CD8-positive, alpha-beta memory T cell (primary cell): ENCODE data around the gene UBASH3A. TPM values are rescaled to one million over a fixed set of nuclear protein-coding genes. Genes with fewer than 3 reads are reported as not detected.

ENCODE experiments used
- CTCF ChIA-PET: fragments of 350-600 bp; sonication (Branson Sonifier 250); formaldehyde crosslinking; loops from one replicate; lab custom pipeline; 2021; ENCODE audit warnings: antibody characterized with exemption; lab: Charles Lee
- POLR2A ChIA-PET: fragments of 350-600 bp; sonication (Branson Sonifier 250); formaldehyde crosslinking; loops from one replicate; lab custom pipeline; 2021; ENCODE audit warnings: antibody characterized with exemption; lab: Charles Lee
- DNase-seq, 5 donors: peaks; one replicate each; pipeline versions ENCODE4 v3.0.0 to v3.0.0-alpha.2; 2020 to 2022; ENCODE audit warnings: mixed read lengths in 1 of 5
- H3K27ac ChIP-seq: one replicate; pipeline ENCODE4 v1.7.0; 2013; ENCODE audit warnings: low read depth, mild to moderate bottlenecking, low read length, moderate library complexity
- H3K27me3 ChIP-seq: 2 replicates; pipeline ENCODE4 v1.7.0; 2013; ENCODE audit warnings: low read length, mild to moderate bottlenecking; ENCODE audit not compliant: insufficient read depth, poor library complexity, severe bottlenecking
- H3K36me3 ChIP-seq: 2 replicates; pipeline ENCODE4 v1.7.0; 2013; ENCODE audit warnings: mild to moderate bottlenecking, low read length, moderate library complexity; ENCODE audit not compliant: insufficient read depth
- H3K4me1 ChIP-seq: 2 replicates; pipeline ENCODE4 v1.7.0; 2013; ENCODE audit warnings: mild to moderate bottlenecking, low read length, moderate library complexity; ENCODE audit not compliant: insufficient read depth
- H3K4me3 ChIP-seq: 2 replicates; pipeline ENCODE4 v1.7.0; 2013; ENCODE audit warnings: mild to moderate bottlenecking, low read length
- H3K9me3 ChIP-seq: 2 replicates; pipeline ENCODE4 v1.7.0; 2013; ENCODE audit warnings: mild to moderate bottlenecking, low read length
- H3K27ac Mint-ChIP-seq, 8 donors: one replicate each; pipeline ENCODE4 v1.8.0; 2020 to 2021; ENCODE audit warnings: mixed read lengths in 8 of 8, mild to moderate bottlenecking in 6 of 8, inconsistent platforms in 3 of 8, moderate library complexity in 3 of 8
- H3K27me3 Mint-ChIP-seq, 2 donors: one replicate each; pipeline ENCODE4 v1.8.0; 2020 to 2021; ENCODE audit warnings: mixed read lengths in 2 of 2, mild to moderate bottlenecking in 1 of 2, moderate library complexity in 1 of 2
- H3K36me3 Mint-ChIP-seq, 3 donors: one replicate each; pipeline ENCODE4 v1.8.0; 2020 to 2021; ENCODE audit warnings: mixed read lengths in 3 of 3, inconsistent platforms in 1 of 3, mild to moderate bottlenecking in 1 of 3
- H3K4me1 Mint-ChIP-seq, 3 donors: one replicate each; pipeline ENCODE4 v1.8.0; 2020 to 2021; ENCODE audit warnings: mixed read lengths in 3 of 3, inconsistent platforms in 1 of 3, mild to moderate bottlenecking in 1 of 3
- H3K4me3 Mint-ChIP-seq, 7 donors: one replicate each; pipeline ENCODE4 v1.8.0; 2020 to 2021; ENCODE audit warnings: mixed read lengths in 7 of 7, mild to moderate bottlenecking in 6 of 7, moderate library complexity in 4 of 7, inconsistent platforms in 2 of 7
- H3K9me3 Mint-ChIP-seq, 5 donors: one replicate each; pipeline ENCODE4 v1.8.0; 2020 to 2022; ENCODE audit warnings: mixed read lengths in 5 of 5, mild to moderate bottlenecking in 3 of 5, moderate library complexity in 2 of 5, inconsistent platforms in 1 of 5
- polyA plus RNA-seq: library from polyadenylated mRNA; unstranded; fragments of 300-500 nt; fragmentation: Illumina TruSeq; gene quantifications from one replicate; pipeline ENCODE4 v1.2.3, GENCODE V29; 2021
- total RNA-seq, 2 experiments: library from RNA; stranded (reverse); gene quantifications; one replicate each; pipeline ENCODE4 v1.2.3, GENCODE V29; 2021

UBASH3A gene
- total and polyA plus RNA-seq, 3 experiments from 2014 or later: 36.4 to 55.1 (median 38.7) TPM

DNA sequence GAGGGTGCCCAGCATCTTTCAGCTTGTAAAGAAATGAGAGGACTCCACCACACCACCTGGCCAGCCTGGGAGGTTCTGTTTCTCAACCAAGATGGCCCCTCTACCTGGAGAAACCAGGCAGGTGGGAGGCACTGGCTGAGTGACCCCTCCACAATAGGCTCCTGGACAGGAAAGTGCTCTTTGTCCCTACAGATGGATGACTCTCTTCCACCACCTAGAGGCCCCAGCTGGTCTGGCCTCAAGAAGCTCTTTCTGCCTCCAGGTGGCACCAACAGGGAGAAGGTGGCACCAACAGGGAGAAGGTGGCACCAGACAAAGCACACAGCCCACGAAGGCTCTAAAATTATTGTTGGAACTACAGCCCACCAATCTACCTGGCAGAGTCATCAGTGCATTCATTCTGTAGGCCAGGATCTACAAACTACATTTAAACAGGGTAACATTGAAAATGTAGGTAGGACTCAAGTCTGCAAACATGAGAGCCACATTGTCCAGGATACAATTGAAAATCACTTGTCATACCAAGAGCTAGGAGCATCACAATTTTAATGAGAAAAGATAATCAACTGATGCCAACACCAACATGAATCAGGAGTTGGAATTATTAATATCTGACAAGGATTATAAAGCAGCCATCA, 22.2 kb upstream of the UBASH3A start:
- peaks cover 8 to 18% (median 8%) of the 10 kb centered on the region in 3 donors for H3K4me1 Mint-ChIP-seq
- peaks cover 0 to 12% (median 0%) of the 10 kb centered on the region in 3 donors for H3K36me3 Mint-ChIP-seq
- no peak overlapping the region for H3K4me3 Mint-ChIP-seq
- no peaks in the 10 kb centered on the region for H3K27me3 ChIP-seq
- H3K36me3 ChIP-seq: no peaks in the 10 kb centered on the region
- DNase-seq: peak in 2 of 5 donors; percentile 30 to 75
- POLR2A ChIA-PET: interaction anchor here (0.8 to 1.3 kb wide), 2 partner anchors 21 to 45 kb away, joined by 3 read pairs; no protein-coding TSS in a partner anchor
- H3K27ac ChIP-seq: no peak overlapping the region
- peaks cover 0 to 1% of the 10 kb centered on the region in 2 donors for H3K27me3 Mint-ChIP-seq
- H3K9me3 ChIP-seq: peaks cover 7% of the 10 kb centered on the region
- H3K9me3 Mint-ChIP-seq: peaks cover 6 to 17% (median 13%) of the 10 kb centered on the region in 5 donors
- H3K4me3 ChIP-seq: no peak overlapping the region
- H3K4me1 ChIP-seq: peaks cover 10% of the 10 kb centered on the region
- CTCF ChIA-PET: interaction anchor here (0.8 to 2.4 kb wide), 12 partner anchors 8 to 236 kb away, joined by 3 to 27 read pairs (median 4); partner anchors contain the start of gene UBASH3A
- peak overlapping the region in 1 of 8 donors; percentile 73 for H3K27ac Mint-ChIP-seq

DNA sequence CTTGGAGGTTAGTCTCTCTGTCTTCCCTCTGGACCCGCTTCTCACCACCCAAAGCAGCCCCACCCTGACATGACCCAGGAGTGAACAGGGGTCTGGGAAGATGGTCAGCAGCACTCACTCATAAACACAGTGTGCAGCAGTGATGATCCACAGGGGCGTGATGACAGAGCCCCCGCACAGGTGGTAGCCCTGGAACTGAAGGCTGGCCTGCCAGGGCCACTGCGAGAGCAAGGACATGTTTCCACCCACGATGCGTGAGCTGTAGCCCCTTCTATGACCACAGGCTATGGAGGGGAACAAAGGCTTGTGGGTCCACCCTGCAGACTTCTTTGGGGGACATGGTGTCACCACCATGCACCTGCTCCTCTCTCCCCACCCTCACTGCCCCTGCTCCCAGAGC, 20.8 kb upstream of the UBASH3A start:
- no peaks in the 10 kb centered on the region for H3K36me3 ChIP-seq
- peaks cover 7% of the 10 kb centered on the region for H3K9me3 ChIP-seq
- Mint-ChIP-seq H3K4me3 (no peak overlapping the region), H3K36me3 (peaks cover 0 to 12% (median 2%) of the 10 kb centered on the region in 3 donors), H3K4me1 (peaks cover 8 to 22% (median 10%) of the 10 kb centered on the region in 3 donors), H3K27ac (no peak overlapping the region), H3K9me3 (peaks cover 6 to 17% (median 13%) of the 10 kb centered on the region in 5 donors), H3K27me3 (peaks cover 0 to 2% of the 10 kb centered on the region in 2 donors)
- H3K27me3 ChIP-seq: no peaks in the 10 kb centered on the region
- ChIA-PET CTCF (interaction anchor here (2.1 to 2.6 kb wide), 3 partner anchors 20 to 67 kb away, joined by 7 to 27 read pairs (median 20); partner anchors contain the start of gene UBASH3A), POLR2A (no interaction called here)
- peaks cover 10% of the 10 kb centered on the region for H3K4me1 ChIP-seq
- no peak overlapping the region for H3K4me3 ChIP-seq
- H3K27ac ChIP-seq: no peak overlapping the region
- no peak for DNase-seq

DNA sequence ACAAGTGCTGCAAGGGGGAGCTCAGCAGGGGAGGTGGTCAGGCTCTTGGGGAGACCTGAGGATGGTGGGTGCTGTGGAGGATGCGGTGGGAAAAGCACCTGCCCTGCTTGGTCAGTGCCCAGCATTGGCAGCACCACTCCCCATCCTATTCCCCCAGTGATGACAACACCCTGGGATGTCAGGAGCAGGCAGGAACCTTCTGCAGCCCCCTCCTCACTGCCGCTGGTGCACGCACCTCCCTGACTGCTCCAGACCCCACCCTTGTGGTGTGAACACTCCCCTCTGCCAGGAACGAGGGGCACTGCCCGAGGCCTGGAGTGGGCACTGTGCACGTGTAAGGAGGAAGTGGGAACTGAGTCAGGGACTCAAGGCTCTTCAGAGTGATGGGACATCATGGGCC, 20.4 kb upstream of the UBASH3A start:
- H3K4me3 ChIP-seq: no peak overlapping the region
- no peak for DNase-seq
- no peak overlapping the region for H3K27ac Mint-ChIP-seq
- H3K36me3 ChIP-seq: no peaks in the 10 kb centered on the region
- peaks cover 7% of the 10 kb centered on the region for H3K9me3 ChIP-seq
- ChIA-PET CTCF (interaction anchor here (2.6 kb wide), 1 partner anchor 39 kb away, joined by 7 read pairs; no protein-coding TSS in a partner anchor), POLR2A (no interaction called here)
- H3K27me3 Mint-ChIP-seq: peaks cover 0 to 2% of the 10 kb centered on the region in 2 donors
- H3K4me1 Mint-ChIP-seq: peaks cover 8 to 22% (median 10%) of the 10 kb centered on the region in 3 donors
- peaks cover 6 to 17% (median 13%) of the 10 kb centered on the region in 5 donors for H3K9me3 Mint-ChIP-seq
- no peak overlapping the region for H3K27ac ChIP-seq
- H3K4me3 Mint-ChIP-seq: no peak overlapping the region
- peaks cover 10% of the 10 kb centered on the region for H3K4me1 ChIP-seq
- H3K27me3 ChIP-seq: no peaks in the 10 kb centered on the region
- peaks cover 0 to 12% (median 2%) of the 10 kb centered on the region in 3 donors for H3K36me3 Mint-ChIP-seq

DNA sequence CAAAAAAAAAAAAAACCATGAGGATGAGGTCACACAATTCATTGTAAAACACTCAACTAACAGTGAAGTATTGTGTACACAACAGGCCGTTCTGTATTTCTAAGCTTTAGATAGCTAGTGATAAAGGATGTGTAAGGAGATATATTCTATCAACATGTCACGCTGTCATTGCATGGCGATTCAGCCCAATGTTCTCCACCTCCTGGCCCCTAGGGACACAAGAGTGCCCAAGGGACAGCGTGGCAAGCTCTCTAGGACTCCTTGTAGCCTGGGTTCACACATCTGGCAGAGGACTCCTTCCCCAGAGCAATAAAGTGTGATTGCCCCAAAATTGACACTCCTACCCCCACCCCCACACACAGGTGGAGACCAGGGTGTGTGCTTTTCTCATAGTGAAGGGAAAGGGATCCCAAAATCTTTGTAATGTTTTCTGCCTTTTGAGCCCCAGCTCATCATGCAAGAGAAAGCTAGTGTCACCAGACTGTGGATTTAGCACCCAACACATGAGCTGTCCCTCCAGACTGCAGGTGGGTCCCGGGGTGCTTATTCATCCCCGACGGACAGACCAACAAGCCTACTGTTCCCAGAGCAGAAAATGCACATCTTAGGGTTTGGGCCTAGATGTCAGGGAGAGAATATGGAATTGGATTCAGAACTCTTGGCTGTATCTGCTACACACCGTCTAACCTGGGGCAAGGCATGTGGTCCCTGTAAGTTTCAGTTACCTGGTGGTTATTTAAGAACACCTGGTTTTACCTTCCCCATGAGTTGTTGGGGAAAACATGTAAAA, 19.4 kb upstream of the UBASH3A start:
- peak overlapping the region in 3 of 8 donors; percentile 32 to 68 (median 33) for H3K27ac Mint-ChIP-seq
- POLR2A ChIA-PET: no interaction called here
- DNase-seq: no peak
- CTCF ChIA-PET: interaction anchor here (2.6 kb wide), 1 partner anchor 38 kb away, joined by 7 read pairs; no protein-coding TSS in a partner anchor
- H3K36me3 ChIP-seq: no peaks in the 10 kb centered on the region
- peaks cover 16% of the 10 kb centered on the region for H3K4me1 ChIP-seq
- H3K27me3 Mint-ChIP-seq: peaks cover 0 to 5% of the 10 kb centered on the region in 2 donors
- H3K9me3 ChIP-seq: peaks cover 7% of the 10 kb centered on the region
- H3K27me3 ChIP-seq: no peaks in the 10 kb centered on the region
- H3K36me3 Mint-ChIP-seq: peaks cover 0 to 12% (median 2%) of the 10 kb centered on the region in 3 donors
- H3K4me3 ChIP-seq: no peak overlapping the region
- no peak overlapping the region for H3K4me3 Mint-ChIP-seq
- peaks cover 15 to 30% (median 17%) of the 10 kb centered on the region in 3 donors for H3K4me1 Mint-ChIP-seq
- no peak overlapping the region for H3K27ac ChIP-seq
- H3K9me3 Mint-ChIP-seq: peaks cover 6 to 17% (median 13%) of the 10 kb centered on the region in 5 donors

DNA sequence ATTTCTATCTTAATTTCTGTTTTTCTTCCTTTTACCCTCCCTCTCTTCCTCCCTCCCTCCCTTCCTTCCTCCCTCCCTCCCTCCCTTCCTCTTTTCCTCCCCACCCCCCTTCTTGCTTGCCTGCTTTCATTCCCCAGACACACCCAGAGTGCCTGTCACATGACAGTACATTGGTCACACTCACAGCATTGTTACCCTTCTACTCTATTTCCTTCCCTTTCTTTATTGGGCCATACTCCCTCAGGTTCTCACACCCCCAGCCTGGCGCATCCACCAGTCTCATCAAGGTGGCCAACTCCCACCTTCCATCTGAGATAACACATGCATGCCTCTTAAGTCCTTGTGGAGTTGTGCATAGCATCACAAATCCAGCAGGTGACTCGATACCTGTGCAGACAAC, 18.7 kb upstream of the UBASH3A start:
- no peak overlapping the region for H3K4me3 ChIP-seq
- no peak overlapping the region for H3K27ac ChIP-seq
- peaks cover 0 to 12% (median 2%) of the 10 kb centered on the region in 3 donors for H3K36me3 Mint-ChIP-seq
- ChIA-PET CTCF (interaction anchor here (2.6 kb wide), 1 partner anchor 37 kb away, joined by 7 read pairs; no protein-coding TSS in a partner anchor), POLR2A (no interaction called here)
- peaks cover 23% of the 10 kb centered on the region for H3K4me1 ChIP-seq
- H3K27me3 Mint-ChIP-seq: peaks cover 0 to 5% of the 10 kb centered on the region in 2 donors
- H3K36me3 ChIP-seq: no peaks in the 10 kb centered on the region
- no peaks in the 10 kb centered on the region for H3K27me3 ChIP-seq
- H3K9me3 Mint-ChIP-seq: peaks cover 6 to 17% (median 13%) of the 10 kb centered on the region in 5 donors
- H3K9me3 ChIP-seq: peaks cover 7% of the 10 kb centered on the region
- peak overlapping the region in 4 of 8 donors; percentile 49 to 90 (median 64) for H3K27ac Mint-ChIP-seq
- no peak for DNase-seq
- H3K4me1 Mint-ChIP-seq: peaks cover 21 to 36% (median 21%) of the 10 kb centered on the region in 3 donors
- peak overlapping the region in 2 of 7 donors; percentile 24 to 26 for H3K4me3 Mint-ChIP-seq

DNA sequence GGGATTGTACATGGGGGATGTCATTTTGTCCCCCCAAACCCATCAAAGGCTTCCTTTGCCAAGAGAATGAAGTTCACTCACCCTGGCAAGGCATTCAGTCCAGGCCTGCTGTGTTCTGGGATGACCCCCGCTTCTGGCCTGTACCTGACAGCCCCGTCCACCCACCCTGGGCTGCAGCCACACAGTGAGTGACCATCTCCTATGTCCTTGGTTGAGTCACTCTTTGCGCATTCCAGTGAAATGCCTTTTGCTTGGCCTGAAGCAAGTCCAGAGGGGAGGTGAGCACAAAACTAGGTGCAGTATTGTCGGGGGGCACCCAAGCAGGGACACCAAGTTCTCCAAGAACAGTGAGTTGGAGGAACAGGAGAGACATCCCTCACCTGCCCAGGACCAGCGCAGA, 18.1 kb upstream of the UBASH3A start:
- H3K27ac ChIP-seq: no peak overlapping the region
- H3K4me3 ChIP-seq: no peak overlapping the region
- Mint-ChIP-seq H3K9me3 (peaks cover 6 to 16% (median 13%) of the 10 kb centered on the region in 5 donors), H3K36me3 (peaks cover 0 to 12% (median 2%) of the 10 kb centered on the region in 3 donors), H3K4me1 (peaks cover 22 to 36% (median 23%) of the 10 kb centered on the region in 3 donors), H3K27ac (peak overlapping the region in 1 of 8 donors; percentile 90), H3K27me3 (peaks cover 0 to 6% of the 10 kb centered on the region in 2 donors), H3K4me3 (no peak overlapping the region)
- H3K4me1 ChIP-seq: peaks cover 26% of the 10 kb centered on the region
- H3K27me3 ChIP-seq: no peaks in the 10 kb centered on the region
- ChIA-PET CTCF (no interaction called here), POLR2A (no interaction called here)
- DNase-seq: no peak
- H3K9me3 ChIP-seq: peaks cover 7% of the 10 kb centered on the region
- H3K36me3 ChIP-seq: no peaks in the 10 kb centered on the region

DNA sequence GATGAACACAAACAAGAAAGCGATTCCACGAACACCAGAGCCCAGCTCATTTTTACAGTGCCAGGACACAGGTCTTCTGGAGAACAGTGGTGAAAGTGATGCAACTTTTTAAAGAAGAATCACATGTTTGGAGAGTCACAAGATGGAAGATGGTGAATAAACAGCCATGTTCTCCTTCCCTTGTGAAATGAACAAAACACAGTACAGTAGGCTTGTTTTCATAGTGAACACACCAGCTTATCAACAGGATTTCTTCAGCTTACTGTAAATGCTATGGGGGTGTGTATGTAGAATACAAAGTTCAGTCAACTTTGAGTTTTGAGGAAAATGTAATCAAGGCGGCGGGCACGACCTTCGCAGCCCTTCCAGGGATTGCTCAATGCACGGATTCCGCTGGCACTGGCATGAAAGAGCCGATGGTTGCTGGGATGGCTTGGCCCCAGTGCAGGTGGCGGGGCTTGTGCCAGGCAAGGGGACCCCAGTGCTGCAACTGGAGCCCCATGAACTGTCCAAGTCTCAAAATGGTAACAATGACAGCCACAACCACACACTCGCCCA, 17.6 kb upstream of the UBASH3A start:
- Mint-ChIP-seq H3K27me3 (peaks cover 0 to 7% of the 10 kb centered on the region in 2 donors), H3K36me3 (peaks cover 0 to 12% (median 2%) of the 10 kb centered on the region in 3 donors), H3K4me1 (peaks cover 24 to 40% (median 25%) of the 10 kb centered on the region in 3 donors), H3K9me3 (peaks cover 6 to 16% (median 13%) of the 10 kb centered on the region in 5 donors), H3K4me3 (no peak overlapping the region), H3K27ac (peak overlapping the region in 1 of 8 donors; percentile 59)
- no peak overlapping the region for H3K27ac ChIP-seq
- ChIA-PET POLR2A (no interaction called here), CTCF (no interaction called here)
- H3K9me3 ChIP-seq: peaks cover 7% of the 10 kb centered on the region
- no peak for DNase-seq
- peaks cover 26% of the 10 kb centered on the region for H3K4me1 ChIP-seq
- H3K36me3 ChIP-seq: no peaks in the 10 kb centered on the region
- H3K27me3 ChIP-seq: no peaks in the 10 kb centered on the region
- no peak overlapping the region for H3K4me3 ChIP-seq
